IMR-90 (cell line): ENCODE data around the gene PLCB2.

Experiments used
- CEBPB ChIP-seq: IDR thresholded peaks from 2 replicates; pipeline ENCODE4 v1.6.1; 2012; ENCODE audit warnings: low read depth, low read length, improper control_type of control experiment
- CTCF ChIP-seq: conservative IDR thresholded peaks from 2 replicates; pipeline ENCODE4 v1.5.1; 2012; ENCODE audit warnings: mild to moderate bottlenecking, low read depth, low read length, improper control_type of control experiment
- POLR2A ChIP-seq: IDR thresholded peaks from 2 replicates; pipeline ENCODE4 v1.6.1; 2012; ENCODE audit warnings: mild to moderate bottlenecking, low read depth, low read length
- SMC3 ChIP-seq: fragments of 150-350 bp; IDR thresholded peaks from 2 replicates; pipeline ENCODE4 v1.6.1; 2016; ENCODE audit warnings: low read depth, mild to moderate bottlenecking, antibody characterized with exemption, low read length, moderate library complexity

GRCh38 chr15:40335938-40336743, 28.4 kb upstream of the PLCB2 start:
- no peak for TF ChIP-seq POLR2A
- no peak for TF ChIP-seq CTCF
- no peak for TF ChIP-seq SMC3
- TF ChIP-seq CEBPB: no peak
